Non-pigmented ciliary epithelial cell (primary cell): ENCODE measurements around the gene TUSC1.
"Not testable (repeated sequence)": the region's sequence is repeated elsewhere in the genome, so short reads cannot be mapped to it uniquely, and the experiment has no call there.

ENCODE experiments used
- DNase-seq: peaks from one replicate; pipeline ENCODE4 v3.0.0-alpha.2; 2010; ENCODE audit warnings: low read depth

The TUSC1 gene

DNA sequence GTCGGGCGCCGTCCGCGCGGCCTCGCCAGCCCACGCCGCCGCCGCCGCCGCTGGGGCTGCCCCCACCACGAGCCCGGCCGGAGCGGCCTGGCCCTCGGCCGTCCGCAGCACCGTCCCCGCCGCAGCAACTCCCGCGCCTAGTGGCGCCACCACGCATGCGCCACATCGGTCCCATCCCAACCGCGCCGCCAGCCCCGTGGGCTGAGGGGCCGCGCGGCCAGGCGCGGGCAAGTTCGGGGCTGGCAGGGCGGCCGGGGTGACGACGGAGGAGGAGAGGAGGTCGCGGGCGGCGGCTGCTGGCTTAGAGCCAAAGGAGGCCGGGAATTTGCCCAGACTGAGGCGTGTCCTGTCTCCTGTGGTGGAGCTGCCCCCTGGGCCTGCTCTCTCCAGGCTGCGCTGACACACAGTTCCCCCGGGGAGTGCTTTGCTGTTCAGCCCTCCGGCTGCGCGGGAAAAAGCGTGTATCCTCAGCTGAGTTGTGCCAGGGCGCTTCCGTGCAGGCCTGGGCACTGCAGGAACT lies at the start of gene TUSC1:
TUSC1 (minus strand) TSS at position 298 of the 520 bp plus-strand sequence; CDS start at position 166, 132 bp downstream.
- peak; percentile 17 for DNase-seq

DNA sequence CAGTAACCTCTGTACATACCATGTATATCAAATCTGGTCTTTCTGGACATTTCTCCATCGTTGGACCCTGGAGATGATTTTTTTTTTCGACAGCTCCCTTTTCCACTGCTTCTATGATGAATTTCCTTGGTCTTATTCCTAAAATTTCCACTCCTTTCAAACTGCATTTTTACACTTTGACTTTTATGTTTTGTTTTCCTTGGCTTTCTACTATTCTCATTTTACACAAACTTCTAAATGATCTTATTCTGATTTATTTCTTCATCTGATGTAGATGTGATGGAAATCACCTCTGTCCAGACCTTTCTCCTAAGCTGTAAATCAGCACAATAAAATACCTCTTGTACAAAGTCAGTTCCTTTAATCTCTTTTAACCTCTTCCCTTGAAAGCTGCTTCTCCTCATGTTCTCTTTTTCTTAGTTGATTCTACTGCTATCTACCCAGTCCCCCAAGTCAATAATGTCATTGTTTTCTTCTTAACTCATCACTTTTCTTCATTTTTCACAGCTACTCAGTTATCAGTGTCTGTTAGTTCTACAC lies 48.7 kb upstream of the TUSC1 start:
- no peak for DNase-seq

- DNase-seq = peak; percentile 34
Measured at GRCh38 chr9:25724424-25724823, 46.2 kb upstream of the TUSC1 start.

DNA sequence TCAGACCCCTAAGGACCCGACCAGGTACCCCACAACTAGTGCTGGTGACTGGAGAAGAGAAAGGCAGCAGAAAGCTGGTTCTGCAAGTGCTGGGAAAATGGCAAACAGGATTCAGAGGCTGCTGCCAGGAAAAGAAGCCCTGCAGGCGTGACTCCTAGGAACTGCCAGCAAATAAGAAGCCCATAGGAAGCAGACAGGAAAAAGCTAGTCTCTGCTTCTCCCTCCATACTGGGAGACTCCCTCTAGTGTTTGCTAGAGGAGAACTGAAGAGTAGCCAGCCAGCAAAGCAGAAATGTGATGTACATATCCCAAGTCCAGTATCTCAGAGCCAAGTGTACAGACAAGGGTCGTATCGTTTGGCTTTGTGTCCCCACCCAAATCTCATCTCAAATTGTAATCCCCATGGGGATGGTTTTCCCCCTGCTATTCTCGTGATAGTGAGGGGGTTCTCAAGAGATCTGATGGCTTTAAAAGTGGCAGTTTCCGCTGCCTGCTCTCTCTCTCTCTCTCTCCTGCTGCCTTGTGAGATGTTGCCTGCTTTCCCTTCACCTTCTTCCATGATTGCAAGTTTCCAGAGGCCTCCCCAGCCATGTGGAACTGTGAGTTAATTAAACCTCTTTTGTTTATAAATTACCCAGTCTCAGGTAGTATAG lies 38.1 kb upstream of the TUSC1 start:
- no peak for DNase-seq

DNA sequence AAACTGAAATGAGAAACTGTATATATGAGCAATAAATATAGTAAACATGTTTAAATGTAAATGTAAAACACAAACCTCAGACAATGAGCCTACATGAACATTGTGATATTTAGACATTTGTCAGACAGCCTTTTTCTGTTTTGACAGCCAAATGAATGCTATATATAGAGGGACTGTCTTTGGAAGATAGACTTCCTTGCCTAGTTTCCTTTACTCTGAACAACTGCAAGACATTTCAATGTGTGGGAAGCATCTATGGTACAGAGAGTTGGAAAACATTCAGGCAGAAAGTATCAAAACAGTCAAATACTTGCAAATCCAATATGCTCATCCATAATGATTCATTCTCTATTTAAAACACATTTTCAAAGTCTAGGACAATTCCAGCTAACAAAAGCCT lies 31.7 kb upstream of the TUSC1 start:
- no peak for DNase-seq

- DNase-seq = no peak
Measured at GRCh38 chr9:25704800-25705199, 26.6 kb upstream of the TUSC1 start.

GRCh38 chr9:25703701-25704357 lies 25.6 kb upstream of the TUSC1 start:
- no peak for DNase-seq

DNA sequence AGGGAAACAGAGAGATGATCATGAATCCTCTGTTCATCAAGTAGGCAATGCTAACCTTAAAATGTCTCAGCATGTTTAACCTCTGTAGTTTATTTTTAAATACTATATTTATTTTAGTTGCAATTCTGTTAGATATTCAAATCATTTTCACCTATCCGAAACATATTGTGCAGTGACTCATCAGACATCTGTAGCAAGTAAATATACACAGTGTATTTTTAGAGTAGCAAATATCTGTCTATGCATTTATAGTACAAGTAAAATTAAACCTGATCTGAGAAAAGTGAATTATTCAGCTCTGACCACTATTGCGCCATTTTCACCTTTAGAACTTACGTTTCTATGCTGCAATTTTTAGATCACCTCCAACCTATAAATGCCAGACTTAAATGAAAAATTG lies 24.3 kb upstream of the TUSC1 start:
- no peak for DNase-seq

DNA sequence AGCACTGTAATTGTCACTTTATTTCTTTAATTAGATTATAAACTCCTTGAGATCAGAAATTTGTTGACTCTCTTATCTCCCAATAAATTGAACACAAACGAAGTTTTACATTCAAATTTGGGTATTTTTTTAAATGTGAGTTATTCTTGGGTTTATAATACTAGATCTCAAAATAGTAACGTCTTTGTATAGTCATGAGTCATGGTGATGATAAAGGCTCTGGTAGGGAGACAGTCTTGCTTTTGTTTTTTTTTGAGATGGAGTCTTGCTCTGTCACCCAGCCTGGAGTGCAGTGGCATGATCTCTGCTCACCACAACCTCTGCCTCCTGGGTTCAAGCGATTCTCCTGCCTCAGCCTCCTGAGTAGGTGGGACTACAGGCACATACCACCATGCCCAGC lies 22.7 kb upstream of the TUSC1 start:
- DNase-seq = not testable (repeated sequence)

DNA sequence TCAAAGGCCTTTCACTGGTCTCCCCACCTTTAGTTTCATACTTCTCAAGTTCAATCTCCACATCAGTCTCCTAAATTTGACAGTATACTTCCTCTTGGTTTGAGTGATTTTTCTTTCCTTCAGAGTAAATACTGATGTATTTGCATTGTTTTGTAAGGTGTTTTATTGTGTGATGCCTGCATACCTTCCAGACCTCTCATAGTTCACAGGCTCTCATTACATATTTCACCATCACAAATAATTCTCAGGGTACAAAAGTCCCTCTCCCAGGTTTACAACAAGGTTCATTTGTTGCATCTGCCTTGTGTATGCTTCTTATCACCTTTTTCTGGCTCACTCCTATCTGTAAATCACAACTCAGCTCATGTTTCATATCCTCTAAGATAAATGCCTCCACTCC lies 22.2 kb upstream of the TUSC1 start:
- DNase-seq = no peak

DNA sequence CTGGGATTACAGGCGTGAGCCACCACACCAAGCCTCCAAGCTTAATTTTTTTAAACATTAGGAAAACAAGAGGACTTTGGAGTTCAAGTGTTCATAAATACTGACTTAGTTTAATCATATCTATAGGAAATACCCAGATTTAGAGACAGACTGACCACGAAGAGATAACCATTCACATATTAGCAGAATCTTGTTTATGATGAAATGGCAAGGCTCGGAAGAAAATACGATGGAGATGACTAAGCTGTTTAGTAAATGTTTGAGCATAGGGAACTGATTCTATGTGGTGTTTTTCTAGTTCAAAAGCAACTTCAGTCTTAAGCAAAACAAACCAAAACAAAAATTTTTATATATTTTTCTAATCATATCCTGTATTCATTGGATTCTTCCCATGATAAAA lies 13.5 kb upstream of the TUSC1 start:
- no peak for DNase-seq

DNA sequence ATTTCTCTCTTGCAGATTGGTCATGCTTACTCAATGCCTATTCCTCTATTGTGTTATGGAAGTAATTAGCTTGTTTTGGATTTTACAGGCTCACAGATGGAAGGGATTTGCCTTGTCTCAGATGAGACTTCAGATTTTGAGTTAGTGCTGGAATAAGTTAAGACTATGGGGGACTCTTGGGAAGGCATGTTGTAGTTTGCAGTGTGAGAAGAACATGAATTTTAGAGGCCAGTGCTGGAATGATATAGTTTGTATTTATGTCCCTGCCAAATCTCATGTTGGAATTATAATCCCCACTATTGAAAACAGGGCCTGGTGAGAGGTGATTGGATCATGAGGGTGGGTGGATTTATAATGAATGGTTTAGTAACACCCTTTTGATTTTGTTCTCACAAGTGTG lies 6.1 kb upstream of the TUSC1 start:
- no peak for DNase-seq

- peak; percentile 65 for DNase-seq
Measured at GRCh38 chr9:25681266-25681665, 3.0 kb upstream of the TUSC1 start.

- no peak for DNase-seq
Measured at GRCh38 chr9:25678846-25679360, 659 bp upstream of the TUSC1 start.

GRCh38 chr9:25677301-25678146 lies 720 bp downstream of the TUSC1 start:
- peak; percentile 10 for DNase-seq

GRCh38 chr9:25675858-25676257 lies 2.4 kb downstream of the TUSC1 start:
- DNase-seq = not testable (repeated sequence)

DNA sequence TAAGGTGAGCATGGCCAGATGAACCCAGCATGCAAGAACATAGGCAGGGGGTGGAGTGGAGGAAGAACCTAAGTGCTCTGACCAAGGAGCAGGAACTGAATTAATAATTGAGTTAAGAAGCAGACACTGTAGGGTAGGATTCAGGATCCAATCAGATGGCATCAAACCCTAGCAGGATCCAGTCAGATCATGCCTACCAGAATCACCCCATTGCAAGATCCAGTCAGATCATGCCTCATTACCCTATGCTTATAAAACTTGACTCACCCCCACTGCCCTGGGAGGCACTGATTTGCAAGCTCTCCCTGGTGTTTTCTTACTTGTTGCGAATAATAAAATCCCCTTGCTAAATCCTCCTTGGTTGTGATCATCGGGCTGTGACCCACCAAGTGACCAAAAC lies 19.7 kb downstream of the TUSC1 start:
- DNase-seq = no peak

DNA sequence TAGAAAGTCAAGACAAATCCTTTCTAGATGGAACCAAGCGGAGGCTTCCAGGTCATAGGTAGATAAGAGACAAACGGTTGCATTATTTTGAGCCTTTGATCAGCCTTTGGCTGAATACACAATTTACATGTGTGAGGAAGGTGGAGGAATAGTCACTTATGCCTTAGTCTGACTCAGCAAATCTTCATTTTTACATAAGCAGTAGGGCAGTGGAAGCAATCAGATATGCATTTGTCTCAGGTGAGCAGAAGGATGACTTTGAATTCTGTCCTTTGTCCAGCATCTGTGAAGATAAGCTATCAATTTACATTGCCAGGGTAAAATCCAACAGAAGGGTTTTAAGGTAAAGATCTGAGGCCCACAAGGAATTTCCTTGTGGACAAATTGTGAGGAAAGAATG lies 23.8 kb downstream of the TUSC1 start:
- no peak for DNase-seq

- DNase-seq = no peak
Measured at GRCh38 chr9:25648116-25648515, 30.1 kb downstream of the TUSC1 start.

- no peak for DNase-seq
Measured at GRCh38 chr9:25636026-25636425, 42.2 kb downstream of the TUSC1 start.

GRCh38 chr9:25629231-25629630 lies 49.0 kb downstream of the TUSC1 start:
- DNase-seq = no peak
